ENCODE measurements around the gene RHNO1. TPM values are rescaled to one million over a fixed set of nuclear protein-coding genes. Genes with fewer than 3 reads are reported as not detected.

RHNO1 gene
- total and polyA plus RNA-seq, 4 donors = 11.0 to 19.0 (median 15.2) TPM

GRCh38 chr12:2835691-2836403 is 41.2 kb upstream of the RHNO1 start:
- no peak for TF ChIP-seq CTCF (IDR thresholded peaks at IDR 0.05; ENCODE audit: control extremely low read depth, extremely low read depth)
- Histone ChIP-seq H3K9me3 (ENCODE audit: control insufficient read depth in 4 of 4, insufficient read depth in 3 of 4, low read length in 3 of 4) (no peaks in the 10 kb centered on the region), H3K9ac (ENCODE audit: insufficient read depth in 1 of 2, low read length in 2 of 2) (no peak overlapping the region), H3K27ac (ENCODE audit: low read depth in 1 of 2, low read length in 1 of 2) (no peak overlapping the region), H3K36me3 (ENCODE audit: control insufficient read depth in 4 of 4, insufficient read depth in 4 of 4, low read length in 4 of 4) (peaks cover 0 to 6% (median 2%) of the 10 kb centered on the region in 4 donors), H3K4me3 (no peak overlapping the region), H3K27me3 (ENCODE audit: control insufficient read depth in 3 of 3, insufficient read depth in 3 of 3, low read length in 2 of 3) (no peaks in the 10 kb centered on the region), H3K4me1 (ENCODE audit: control insufficient read depth in 5 of 5, insufficient read depth in 5 of 5, low read length in 5 of 5) (peaks cover 0 to 20% (median 8%) of the 10 kb centered on the region in 5 donors)
- DNase-seq (no peak), ATAC-seq (ENCODE audit: insufficient read depth, low FRiP score) (no peak)
- WGBS, 2 donors = 68 to 70% methylated on average over 4 of the region's 4 CpGs

DNA sequence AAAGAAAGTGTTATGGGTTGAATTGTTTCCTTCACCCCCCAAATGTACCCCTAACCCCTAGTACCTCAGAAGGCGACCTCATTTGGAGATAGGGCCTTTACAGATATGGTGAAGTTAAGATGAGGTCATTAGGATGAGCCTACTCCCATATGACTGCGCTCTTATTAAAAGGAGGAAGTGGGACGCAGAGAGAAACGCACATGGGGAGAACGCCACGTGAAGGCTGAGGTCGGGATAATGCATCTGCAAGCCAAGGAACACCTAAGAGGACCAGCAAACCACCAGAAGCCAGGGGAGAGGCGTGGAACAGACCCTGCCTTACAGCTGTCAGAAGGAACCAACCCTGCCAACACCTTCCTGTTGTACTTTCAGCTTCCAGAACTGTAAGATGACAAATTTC is 40.4 kb upstream of the RHNO1 start:
- peaks cover 0 to 20% (median 8%) of the 10 kb centered on the region in 5 donors for H3K4me1 ChIP-seq (ENCODE audit: control insufficient read depth in 5 of 5, insufficient read depth in 5 of 5, low read length in 5 of 5)
- peaks cover 0 to 8% (median 2%) of the 10 kb centered on the region in 4 donors for H3K36me3 ChIP-seq (ENCODE audit: control insufficient read depth in 4 of 4, insufficient read depth in 4 of 4, low read length in 4 of 4)
- ATAC-seq (ENCODE audit: insufficient read depth, low FRiP score) (no peak), DNase-seq (no peak)
- no peaks in the 10 kb centered on the region for H3K9me3 ChIP-seq (ENCODE audit: control insufficient read depth in 4 of 4, insufficient read depth in 3 of 4, low read length in 3 of 4)
- TF ChIP-seq CTCF (IDR thresholded peaks at IDR 0.05; ENCODE audit: control extremely low read depth, extremely low read depth) = no peak
- H3K4me3 ChIP-seq = no peak overlapping the region
- no peak overlapping the region for H3K9ac ChIP-seq (ENCODE audit: insufficient read depth in 1 of 2, low read length in 2 of 2)
- H3K27ac ChIP-seq (ENCODE audit: low read depth in 1 of 2, low read length in 1 of 2) = no peak overlapping the region
- WGBS, 2 donors = 52 to 71% methylated on average over 8 of the region's 8 CpGs
- H3K27me3 ChIP-seq (ENCODE audit: control insufficient read depth in 3 of 3, insufficient read depth in 3 of 3, low read length in 2 of 3) = no peaks in the 10 kb centered on the region

- peaks cover 0 to 9% (median 0%) of the 10 kb centered on the region in 5 donors for H3K4me1 ChIP-seq (ENCODE audit: control insufficient read depth in 5 of 5, insufficient read depth in 5 of 5, low read length in 5 of 5)
- no peak overlapping the region for H3K4me3 ChIP-seq
- H3K36me3 ChIP-seq (ENCODE audit: control insufficient read depth in 4 of 4, insufficient read depth in 4 of 4, low read length in 4 of 4) = peaks cover 0 to 8% (median 0%) of the 10 kb centered on the region in 4 donors
- no peak overlapping the region for H3K27ac ChIP-seq (ENCODE audit: low read depth in 1 of 2, low read length in 1 of 2)
- no peak overlapping the region for H3K9ac ChIP-seq (ENCODE audit: insufficient read depth in 1 of 2, low read length in 2 of 2)
- H3K9me3 ChIP-seq (ENCODE audit: control insufficient read depth in 4 of 4, insufficient read depth in 3 of 4, low read length in 3 of 4) = no peaks in the 10 kb centered on the region
- DNase-seq = peak in 2 of 3 donors; percentile 33 to 46
- no peaks in the 10 kb centered on the region for H3K27me3 ChIP-seq (ENCODE audit: control insufficient read depth in 3 of 3, insufficient read depth in 3 of 3, low read length in 2 of 3)
- WGBS, 2 donors = 62 to 71% methylated on average over 9 of the region's 9 CpGs
- TF ChIP-seq CTCF (IDR thresholded peaks at IDR 0.05; ENCODE audit: control extremely low read depth, extremely low read depth) = no peak
- ATAC-seq (ENCODE audit: insufficient read depth, low FRiP score) = no peak
Observed at GRCh38 chr12:2841056-2841650, 35.9 kb upstream of the RHNO1 start.

Measured in lung (tissue), 12 donors.